ENCODE data around the gene IRAK3. TPM values are rescaled to one million over a fixed set of nuclear protein-coding genes. Genes with fewer than 3 reads are reported as not detected.

The IRAK3 gene
- total RNA-seq, 1 experiment from 2014 or later = 0.44 TPM

DNA sequence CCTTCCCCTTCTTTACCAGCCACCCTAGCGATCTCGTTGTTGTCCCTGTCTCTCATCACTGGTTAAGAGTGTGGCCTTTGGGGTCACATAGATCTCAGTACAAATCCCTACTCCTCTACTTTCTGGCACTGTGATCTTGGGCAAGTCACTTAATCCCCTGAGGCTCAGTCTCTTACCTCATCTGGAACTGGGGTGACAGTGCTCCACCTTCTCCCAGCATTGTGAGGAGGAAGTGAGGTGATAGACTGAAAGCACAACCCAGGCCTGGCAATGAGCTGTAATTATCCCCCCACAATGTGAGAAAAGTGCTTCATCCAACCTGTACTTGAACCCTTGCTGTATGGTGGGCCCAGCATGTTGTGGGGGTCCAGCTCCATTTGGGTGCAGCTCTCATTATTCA, 48.0 kb downstream of the IRAK3 start:
- no CpG with 5 or more reads among the region's 2 CpGs for WGBS (ENCODE audit: extremely low coverage, insufficient read length, low lambda C conversion rate)

More for the DNA sequence above, 48.0 kb downstream of the IRAK3 start:
- H3K36me3 Mint-ChIP-seq (ENCODE audit: insufficient read depth in 1 of 3, low read depth in 3 of 3) = no peaks in the 10 kb centered on the region; a peak in 1 of 7 replicates
- no peak overlapping the region for H3K4ac ChIP-seq (ENCODE audit: low read depth, low read length)
- no peak overlapping the region for H2AK5ac ChIP-seq (ENCODE audit: insufficient read length, low read length)
- H3K79me1 ChIP-seq (ENCODE audit: insufficient read depth, low read depth, low read length, poor library complexity, severe bottlenecking) = no peaks in the 10 kb centered on the region
- H4K20me1 ChIP-seq (ENCODE audit: control insufficient read depth, insufficient read depth, insufficient read length) = no peaks in the 10 kb centered on the region
- H3K9me3 Mint-ChIP-seq = no peaks in the 10 kb centered on the region
- no peak overlapping the region for H2AFZ ChIP-seq (ENCODE audit: low read length)
- no peak overlapping the region for H4K8ac ChIP-seq (replicated peaks; ENCODE audit: insufficient read length, low read depth, low read length)
- H3K14ac ChIP-seq (ENCODE audit: insufficient read depth, low read length) = no peak overlapping the region
- H2BK120ac ChIP-seq (ENCODE audit: low read depth, low read length, poor library complexity, severe bottlenecking) = no peak overlapping the region
- H4K91ac ChIP-seq (ENCODE audit: insufficient read length, low read depth, low read length) = no peak overlapping the region
- no peak overlapping the region for H3K23ac ChIP-seq (ENCODE audit: insufficient read length, low read depth, low read length)
- TF ChIP-seq, protein P1, sequence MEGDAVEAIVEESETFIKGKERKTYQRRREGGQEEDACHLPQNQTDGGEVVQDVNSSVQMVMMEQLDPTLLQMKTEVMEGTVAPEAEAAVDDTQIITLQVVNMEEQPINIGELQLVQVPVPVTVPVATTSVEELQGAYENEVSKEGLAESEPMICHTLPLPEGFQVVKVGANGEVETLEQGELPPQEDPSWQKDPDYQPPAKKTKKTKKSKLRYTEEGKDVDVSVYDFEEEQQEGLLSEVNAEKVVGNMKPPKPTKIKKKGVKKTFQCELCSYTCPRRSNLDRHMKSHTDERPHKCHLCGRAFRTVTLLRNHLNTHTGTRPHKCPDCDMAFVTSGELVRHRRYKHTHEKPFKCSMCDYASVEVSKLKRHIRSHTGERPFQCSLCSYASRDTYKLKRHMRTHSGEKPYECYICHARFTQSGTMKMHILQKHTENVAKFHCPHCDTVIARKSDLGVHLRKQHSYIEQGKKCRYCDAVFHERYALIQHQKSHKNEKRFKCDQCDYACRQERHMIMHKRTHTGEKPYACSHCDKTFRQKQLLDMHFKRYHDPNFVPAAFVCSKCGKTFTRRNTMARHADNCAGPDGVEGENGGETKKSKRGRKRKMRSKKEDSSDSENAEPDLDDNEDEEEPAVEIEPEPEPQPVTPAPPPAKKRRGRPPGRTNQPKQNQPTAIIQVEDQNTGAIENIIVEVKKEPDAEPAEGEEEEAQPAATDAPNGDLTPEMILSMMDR (conservative IDR thresholded peaks at IDR 0.05) = no peak
- no peaks in the 10 kb centered on the region for H3K23me2 ChIP-seq (ENCODE audit: insufficient read length, low read depth, low read length, poor library complexity, severe bottlenecking)
- H3K9me3 ChIP-seq (ENCODE audit: control insufficient read depth, low read depth, low read length) = no peaks in the 10 kb centered on the region
- no peak overlapping the region for H2BK15ac ChIP-seq (ENCODE audit: low read depth, low read length)
- H3K4me1 ChIP-seq (ENCODE audit: insufficient read depth, low read length) = no peaks in the 10 kb centered on the region
- no peak overlapping the region for H3K27ac ChIP-seq (ENCODE audit: insufficient read length, low read depth, low read length)
- no peak overlapping the region for H3K9ac ChIP-seq (ENCODE audit: extremely low read depth, insufficient read length, low read length)
- no peak overlapping the region for H3K56ac ChIP-seq (ENCODE audit: insufficient read length, low read depth, low read length)
- no peak overlapping the region for H3K18ac ChIP-seq (ENCODE audit: insufficient read length, low read depth, low read length)
- H3K27ac Mint-ChIP-seq = no peak overlapping the region
- no peak overlapping the region for H4K5ac ChIP-seq (ENCODE audit: insufficient read length, low read depth, low read length)
- no peak overlapping the region for H2BK5ac ChIP-seq (ENCODE audit: insufficient read length, low read length)
- no peaks in the 10 kb centered on the region for H3K27me3 ChIP-seq (ENCODE audit: insufficient read depth, low read length)
- no peak overlapping the region; a peak in 1 of 5 replicates for H3K4me3 Mint-ChIP-seq
- DNase-seq = no peak
- H3K4me1 Mint-ChIP-seq = peaks cover 26 to 27% of the 10 kb centered on the region in 2 experiments
- no peak overlapping the region for H3K4me2 ChIP-seq (ENCODE audit: insufficient read depth, insufficient read length, low read length)
- no peaks in the 10 kb centered on the region for H3K79me2 ChIP-seq (ENCODE audit: insufficient read depth, low read length)
- no peak overlapping the region for H2BK12ac ChIP-seq (ENCODE audit: insufficient read length, low read depth, low read length)
- H3T11ph ChIP-seq (ENCODE audit: low read length) = no peak overlapping the region
- H2BK20ac ChIP-seq (ENCODE audit: low read depth, low read length, poor library complexity, severe bottlenecking) = no peak overlapping the region
- peaks cover 8% of the 10 kb centered on the region for H3K27me3 Mint-ChIP-seq (ENCODE audit: low read depth)
